GM12878 (cell line): Measurements from ENCODE around the gene ARHGEF38. TPM values are rescaled to one million over a fixed set of nuclear protein-coding genes. Genes with fewer than 3 reads are reported as not detected.

Experiments used
- ATAC-seq: fragments of 200-7000 bp; cut with Tn5 transposase; 3 replicates; pipeline ENCODE4 v1.9.1; 2020; ENCODE audit warnings: mild to moderate bottlenecking, moderate library complexity
- BruUV-seq: library from RNA; stranded (reverse); fragments of 400-500 nt; replicated peaks from 2 replicates; lab custom pipeline; 2021; lab: Mats Ljungman, UMichigan
- CTCF ChIA-PET: fragments of 300-600 bp; sonication (Branson Sonifier 250); formaldehyde crosslinking; extraction: SDS; loops from one replicate; lab custom pipeline; 2021; ENCODE audit warnings: inconsistent platforms; lab: Yijun Ruan, JAX
- POLR2A ChIA-PET: fragments of 350-600 bp; formaldehyde crosslinking; extraction: SDS; loops from one replicate; lab custom pipeline; 2021; ENCODE audit warnings: inconsistent platforms; lab: Charles Lee
- RAD21 ChIA-PET: fragments of 300-600 bp; sonication (Branson Sonifier 250); formaldehyde crosslinking; loops from one replicate; lab custom pipeline; 2023; ENCODE audit warnings: antibody characterized with exemption; ENCODE audit not compliant: unreplicated experiment; lab: Charles Lee
- SMC1A ChIA-PET: fragments of 300-600 bp; sonication (Branson Sonifier 250); formaldehyde crosslinking; loops from one replicate; lab custom pipeline; 2023; ENCODE audit not compliant: unreplicated experiment, uncharacterized antibody; lab: Charles Lee
- DNase-seq: peaks from one replicate; pipeline ENCODE4 v3.0.0-alpha.2; 2011; ENCODE audit warnings: low read depth, low spot score
- FAIRE-seq: peaks from 3 replicates; lab custom pipeline; 2011; peaks lifted over from hg19 to GRCh38; lab: Jason Lieb, UNC
- H2AFZ ChIP-seq: 2 replicates; pipeline ENCODE4 v1.6.0; 2011; ENCODE audit warnings: low read depth, low read length, control low read depth; ENCODE audit not compliant: control insufficient read depth
- H3K27ac ChIP-seq: 2 replicates; pipeline ENCODE4 v1.5.1; 2011; ENCODE audit warnings: control low read depth; ENCODE audit not compliant: control insufficient read depth, insufficient read depth
- H3K27me3 ChIP-seq, 2 experiments: replicated peaks in 1 of 2; 2 replicates each; pipeline versions ENCODE4 v1.6.0 to v1.6.1; 2011; ENCODE audit warnings: low read length in 1 of 2; ENCODE audit not compliant: control insufficient read depth in 2 of 2, insufficient read depth in 2 of 2
- H3K36me3 ChIP-seq, 2 experiments: 2 replicates each; pipeline ENCODE4 v1.5.1; 2011; ENCODE audit warnings: low read length in 1 of 2; ENCODE audit not compliant: control insufficient read depth in 2 of 2, insufficient read depth in 2 of 2
- H3K4me1 ChIP-seq: 2 replicates; pipeline ENCODE4 v1.6.1; 2011; ENCODE audit warnings: mild to moderate bottlenecking, low read length, moderate library complexity, mixed read lengths; ENCODE audit not compliant: control insufficient read depth, insufficient read depth
- H3K4me2 ChIP-seq: 2 replicates; pipeline ENCODE4 v1.6.0; 2011; ENCODE audit warnings: control low read depth; ENCODE audit not compliant: control insufficient read depth, insufficient read depth
- H3K4me3 ChIP-seq: fragments of 200-600 bp; sonication (generic); 2 replicates; pipeline ENCODE4 v1.5.1; 2016
- H3K79me2 ChIP-seq: 2 replicates; pipeline ENCODE4 v1.6.0; 2011; ENCODE audit warnings: low read length; ENCODE audit not compliant: control insufficient read depth, insufficient read depth
- H3K9ac ChIP-seq: 2 replicates; pipeline ENCODE4 v1.8.0; 2011; ENCODE audit warnings: low read length, control low read depth, mixed read lengths; ENCODE audit not compliant: control insufficient read depth, insufficient read depth
- H3K9me3 ChIP-seq: replicated peaks from 3 replicates; pipeline ENCODE4 v1.5.1; 2011; ENCODE audit warnings: mild to moderate bottlenecking, low read length; ENCODE audit not compliant: control insufficient read depth, insufficient read depth
- H4K20me1 ChIP-seq: 2 replicates; pipeline ENCODE4 v1.6.0; 2011; ENCODE audit not compliant: control insufficient read depth, insufficient read depth
- BCLAF1 ChIP-seq: fragments of 450-650 bp; IDR thresholded peaks from 2 replicates; pipeline ENCODE4 v1.6.1; 2017; ENCODE audit warnings: antibody characterized with exemption, mild to moderate bottlenecking, moderate library complexity
- CTCF ChIP-seq, 3 experiments: IDR thresholded peaks in 2 of 3; conservative IDR thresholded peaks in 1 of 3; 2 replicates each; pipeline ENCODE4 v1.5.1; 2011; ENCODE audit warnings: low read depth in 3 of 3, low read length in 3 of 3, mild to moderate bottlenecking in 3 of 3, control low read depth in 2 of 3, moderate library complexity in 2 of 3, inconsistent platforms in 1 of 3, mixed read lengths in 1 of 3; ENCODE audit not compliant: control insufficient read depth in 2 of 3, insufficient read depth in 1 of 3; ENCODE audit errors: extremely low read depth in 1 of 3
- NFYA ChIP-seq: IDR thresholded peaks from 2 replicates; pipeline ENCODE4 v1.6.1; 2011; ENCODE audit warnings: low read depth, mild to moderate bottlenecking, low read length, improper control_type of control experiment, borderline replicate concordance
- TCF7 ChIP-seq: IDR thresholded peaks from 2 replicates; pipeline ENCODE4 v1.6.1; 2014; ENCODE audit warnings: antibody characterized with exemption, borderline replicate concordance
- ZBTB11 ChIP-seq: fragments of 450-650 bp; formaldehyde crosslinking; IDR thresholded peaks from 2 replicates; pipeline ENCODE4 v1.5.0; 2022; ENCODE audit warnings: mild to moderate bottlenecking, missing genetic modification characterization
- WGBS: methylation state at CpG from one replicate; pipeline ENCODE4 v1.1.6; 2016; ENCODE audit warnings: low lambda C conversion rate; ENCODE audit not compliant: insufficient replicate concordance, insufficient coverage; ENCODE audit errors: missing lambda C conversion rate; 5-methylcytosine and 5-hydroxymethylcytosine counted together
- in situ Hi-C: fragments of 300-500 bp; cut with MboI; formaldehyde crosslinking; loops from 9 replicates; pipeline ENCODE4 v1.14.3; 2018; ENCODE audit warnings: mixed read lengths
- intact Hi-C: fragments of 100-400 bp; cut with micrococcal nuclease; formaldehyde crosslinking; loops from one replicate; pipeline ENCODE4 v1.14.2; 2022; ENCODE audit not compliant: unreplicated experiment
- polyA plus RNA-seq, 11 experiments: library from polyadenylated mRNA; depleted of rRNA in 4 of 11; unstranded in 6 of 11; stranded (reverse) in 5 of 11; fragments of >200 nt; fragmentation: Nextera tagmentation in 4 of 11; fragmentation: Illumina TruSeq in 1 of 11; extraction: Ambion mirVana in 4 of 11; extraction: Trizol in 1 of 11; gene quantifications; 1 replicate in 1 of 11; 2 replicates in 10 of 11; pipeline versions ENCODE4 v1.2.1 to v1.2.3, GENCODE V29; 2011 to 2016; ENCODE audit warnings: inconsistent platforms in 2 of 11, missing spikeins in 2 of 11, low read depth in 1 of 11
- total RNA-seq, 4 experiments: library from RNA; depleted of rRNA in 3 of 4; stranded (reverse); fragments of >200 nt in 3 of 4; fragmentation: Illumina TruSeq in 1 of 4; extraction: Trizol in 1 of 4; gene quantifications; 2 replicates each; pipeline versions ENCODE4 v1.2.1 to v1.2.3, GENCODE V29; 2013 to 2021
- TF ChIP-seq, protein P1 (sequence below): IDR thresholded peaks from 2 replicates; pipeline ENCODE4 v1.6.1; 2012; ENCODE audit warnings: mild to moderate bottlenecking, low read depth, low read length

ARHGEF38 gene
- total and polyA plus RNA-seq, 10 of the 15 experiments (the other 5 are each of a cell fraction or from before 2014, with no cell fraction given), result 0.01 to 1.1 (median 0.09) TPM; not detected in 2

- peak; percentile 17 to 48 (median 36); a peak in 2 of 6 replicates for TF ChIP-seq CTCF (IDR thresholded peaks at IDR 0.05 in 2 of 3, conservative IDR thresholded peaks at IDR 0.05 in 1 of 3; ENCODE audit: control insufficient read depth in 2 of 3, extremely low read depth in 1 of 3, insufficient read depth in 1 of 3, low read depth in 3 of 3, low read length in 3 of 3)
- peak; percentile 22; the same call in 1 of the 2 replicates for TF ChIP-seq TCF7
Observed at GRCh38 chr4:105715692-105716278, 163.4 kb downstream of the ARHGEF38 start (continued).

GRCh38 chr4:105719204-105719603 is 166.8 kb downstream of the ARHGEF38 start:
- Histone ChIP-seq H3K27me3 (no peaks in the 10 kb centered on the region), H3K4me2 (no peak overlapping the region), H3K4me3 (no peak overlapping the region), H3K27ac (no peak overlapping the region), H4K20me1 (no peaks in the 10 kb centered on the region), H3K9ac (no peak overlapping the region), H3K36me3 (peaks cover 0 to 5% of the 10 kb centered on the region in 2 experiments; a peak in 3 of 4 replicates), H3K4me1 (peaks cover 3% of the 10 kb centered on the region; the same call in 1 of the 2 replicates), H3K9me3 (no peaks in the 10 kb centered on the region), H2AFZ (no peak overlapping the region), H3K79me2 (peaks cover 6% of the 10 kb centered on the region)
- RAD21 ChIA-PET, result interaction anchor here (0.7 to 1.4 kb wide), 3 partner anchors 10 to 484 kb away, joined by 3 to 5 read pairs (median 5); no protein-coding TSS in a partner anchor
- FAIRE-seq (no peak), DNase-seq (no peak), ATAC-seq (no peak)
- BruUV-seq, result no TSS peak
- intact Hi-C loops, result loop anchor here (10.0 kb wide), 1 partner anchor 574 kb away; the partner anchor contains the start of gene TET2
- POLR2A ChIA-PET, result interaction anchor here (1.3 kb wide), 1 partner anchor 9 kb away, joined by 4 read pairs; no protein-coding TSS in a partner anchor
- SMC1A ChIA-PET, result interaction anchor here (0.7 to 3.2 kb wide), 7 partner anchors 9 to 245 kb away, joined by 3 to 24 read pairs (median 3); partner anchors contain the start of genes GSTCD and PPA2
- CTCF ChIA-PET, result interaction anchor here (0.9 to 3.7 kb wide), 9 partner anchors 9 to 248 kb away, joined by 3 to 22 read pairs (median 4); partner anchors contain the start of gene PPA2
- WGBS, result 94% methylated on average over 2 of the region's 2 CpGs
- in situ Hi-C loops, result no loop called here
- TF ChIP-seq NFYA (no peak), ZBTB11 (CRISPR knock-in tag) (no peak), BCLAF1 (no peak)
- TF ChIP-seq, protein P1, sequence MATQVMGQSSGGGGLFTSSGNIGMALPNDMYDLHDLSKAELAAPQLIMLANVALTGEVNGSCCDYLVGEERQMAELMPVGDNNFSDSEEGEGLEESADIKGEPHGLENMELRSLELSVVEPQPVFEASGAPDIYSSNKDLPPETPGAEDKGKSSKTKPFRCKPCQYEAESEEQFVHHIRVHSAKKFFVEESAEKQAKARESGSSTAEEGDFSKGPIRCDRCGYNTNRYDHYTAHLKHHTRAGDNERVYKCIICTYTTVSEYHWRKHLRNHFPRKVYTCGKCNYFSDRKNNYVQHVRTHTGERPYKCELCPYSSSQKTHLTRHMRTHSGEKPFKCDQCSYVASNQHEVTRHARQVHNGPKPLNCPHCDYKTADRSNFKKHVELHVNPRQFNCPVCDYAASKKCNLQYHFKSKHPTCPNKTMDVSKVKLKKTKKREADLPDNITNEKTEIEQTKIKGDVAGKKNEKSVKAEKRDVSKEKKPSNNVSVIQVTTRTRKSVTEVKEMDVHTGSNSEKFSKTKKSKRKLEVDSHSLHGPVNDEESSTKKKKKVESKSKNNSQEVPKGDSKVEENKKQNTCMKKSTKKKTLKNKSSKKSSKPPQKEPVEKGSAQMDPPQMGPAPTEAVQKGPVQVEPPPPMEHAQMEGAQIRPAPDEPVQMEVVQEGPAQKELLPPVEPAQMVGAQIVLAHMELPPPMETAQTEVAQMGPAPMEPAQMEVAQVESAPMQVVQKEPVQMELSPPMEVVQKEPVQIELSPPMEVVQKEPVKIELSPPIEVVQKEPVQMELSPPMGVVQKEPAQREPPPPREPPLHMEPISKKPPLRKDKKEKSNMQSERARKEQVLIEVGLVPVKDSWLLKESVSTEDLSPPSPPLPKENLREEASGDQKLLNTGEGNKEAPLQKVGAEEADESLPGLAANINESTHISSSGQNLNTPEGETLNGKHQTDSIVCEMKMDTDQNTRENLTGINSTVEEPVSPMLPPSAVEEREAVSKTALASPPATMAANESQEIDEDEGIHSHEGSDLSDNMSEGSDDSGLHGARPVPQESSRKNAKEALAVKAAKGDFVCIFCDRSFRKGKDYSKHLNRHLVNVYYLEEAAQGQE, result no peak
